GM15510 (cell line): Measurements from ENCODE around the gene ASCL1.

Experiments used
- POLR2A ChIP-seq: IDR thresholded peaks from 3 replicates; pipeline ENCODE4 v1.6.1; 2011; ENCODE audit warnings: borderline replicate concordance; ENCODE audit not compliant: insufficient read length; ENCODE audit errors: extremely low read depth

The ASCL1 gene

GRCh38 chr12:102957339-102958050, at the start of gene ASCL1:
Gene ASCL1 (plus strand): TSS chr12:102957674. CDS start chr12:102958245, 571 bp downstream.
- no peak for TF ChIP-seq POLR2A

GRCh38 chr12:102907918-102908317, 49.6 kb upstream of the ASCL1 start:
- TF ChIP-seq POLR2A: no peak

- no peak for TF ChIP-seq POLR2A
These were observed 47.3 kb upstream of the ASCL1 start for GRCh38 chr12:102910137-102910536.

GRCh38 chr12:102910792-102911191, 46.7 kb upstream of the ASCL1 start:
- no peak for TF ChIP-seq POLR2A

- no peak for TF ChIP-seq POLR2A
These were observed 46.2 kb upstream of the ASCL1 start for GRCh38 chr12:102911320-102911719.

- TF ChIP-seq POLR2A: no peak
These were observed 45.2 kb upstream of the ASCL1 start for GRCh38 chr12:102912258-102912657.

- no peak for TF ChIP-seq POLR2A
These were observed 43.8 kb upstream of the ASCL1 start for GRCh38 chr12:102913453-102914226.

- TF ChIP-seq POLR2A: no peak
These were observed 41.0 kb upstream of the ASCL1 start for GRCh38 chr12:102916252-102917025.

GRCh38 chr12:102917026-102917787, 40.3 kb upstream of the ASCL1 start, which contains the start of gene PAH:
Gene PAH (minus strand): TSS chr12:102917244. CDS start chr12:102917130, 114 bp downstream.
- TF ChIP-seq POLR2A: no peak

GRCh38 chr12:102918840-102919239, 38.6 kb upstream of the ASCL1 start:
- no peak for TF ChIP-seq POLR2A

GRCh38 chr12:102920271-102920670, 37.2 kb upstream of the ASCL1 start:
- TF ChIP-seq POLR2A: no peak

- no peak for TF ChIP-seq POLR2A
These were observed 36.2 kb upstream of the ASCL1 start for GRCh38 chr12:102921240-102921639.

GRCh38 chr12:102927220-102927619, 30.3 kb upstream of the ASCL1 start:
- TF ChIP-seq POLR2A: no peak

GRCh38 chr12:102933168-102933567, 24.3 kb upstream of the ASCL1 start:
- TF ChIP-seq POLR2A: no peak
